H9 (cell line): Measurements from ENCODE around the gene NRIP3. TPM values are rescaled to one million over a fixed set of nuclear protein-coding genes. Genes with fewer than 3 reads are reported as not detected.
"Not testable (repeated sequence)": the region's sequence is repeated elsewhere in the genome, so short reads cannot be mapped to it uniquely, and the experiment has no call there.

Source experiments
- DNase-seq: peaks from one replicate; pipeline ENCODE4 v3.0.0-alpha.2; 2017
- H2AFZ ChIP-seq: one replicate; pipeline ENCODE4 v1.6.1; 2013; ENCODE audit warnings: mild to moderate bottlenecking, low read length, control low read depth, moderate library complexity
- H2AK5ac ChIP-seq: 2 replicates; pipeline ENCODE4 v1.6.1; 2013; ENCODE audit warnings: low read length, control low read depth, mixed read lengths; ENCODE audit not compliant: insufficient read length
- H2BK120ac ChIP-seq: one replicate; pipeline ENCODE4 v1.6.1; 2013; ENCODE audit warnings: low read depth, mild to moderate bottlenecking, low read length, control low read depth, inconsistent platforms; ENCODE audit not compliant: poor library complexity, severe bottlenecking
- H2BK12ac ChIP-seq: 2 replicates; pipeline ENCODE4 v1.6.1; 2013; ENCODE audit warnings: low read length, control low read depth, mixed read lengths, low read depth; ENCODE audit not compliant: insufficient read length
- H2BK15ac ChIP-seq: 2 replicates; pipeline ENCODE4 v1.6.1; 2013; ENCODE audit warnings: low read depth, low read length, control low read depth
- H2BK20ac ChIP-seq: one replicate; pipeline ENCODE4 v1.6.1; 2013; ENCODE audit warnings: low read depth, mild to moderate bottlenecking, low read length, control low read depth, inconsistent platforms; ENCODE audit not compliant: poor library complexity, severe bottlenecking
- H2BK5ac ChIP-seq: 2 replicates; pipeline ENCODE4 v1.6.1; 2013; ENCODE audit warnings: low read length, control low read depth, mixed read lengths; ENCODE audit not compliant: insufficient read length
- H3K14ac ChIP-seq: 2 replicates; pipeline ENCODE4 v1.6.1; 2013; ENCODE audit warnings: low read length, control low read depth; ENCODE audit not compliant: insufficient read depth
- H3K18ac ChIP-seq: 2 replicates; pipeline ENCODE4 v1.6.1; 2013; ENCODE audit warnings: low read depth, mild to moderate bottlenecking, mixed read lengths, low read length, control low read depth; ENCODE audit not compliant: insufficient read length
- H3K23ac ChIP-seq: 2 replicates; pipeline ENCODE4 v1.6.1; 2013; ENCODE audit warnings: low read length, control low read depth, mixed read lengths, low read depth; ENCODE audit not compliant: insufficient read length
- H3K23me2 ChIP-seq: 2 replicates; pipeline ENCODE4 v1.6.1; 2013; ENCODE audit warnings: low read depth, mild to moderate bottlenecking, mixed read lengths, low read length, control low read depth; ENCODE audit not compliant: insufficient read length, poor library complexity, severe bottlenecking
- H3K27ac ChIP-seq: 2 replicates; pipeline ENCODE4 v1.5.1; 2013; ENCODE audit warnings: low read length, control low read depth, mixed read lengths, low read depth; ENCODE audit not compliant: insufficient read length
- H3K27me3 ChIP-seq: 2 replicates; pipeline ENCODE4 v1.6.1; 2013; ENCODE audit warnings: low read length, control low read depth, inconsistent platforms; ENCODE audit not compliant: insufficient read depth
- H3K4ac ChIP-seq: 2 replicates; pipeline ENCODE4 v1.6.1; 2013; ENCODE audit warnings: low read depth, mild to moderate bottlenecking, control low read depth, inconsistent platforms, low read length, moderate library complexity
- H3K4me1 ChIP-seq: 2 replicates; pipeline ENCODE4 v1.6.1; 2013; ENCODE audit warnings: low read length, control low read depth, inconsistent platforms; ENCODE audit not compliant: insufficient read depth
- H3K4me2 ChIP-seq: 2 replicates; pipeline ENCODE4 v1.6.1; 2013; ENCODE audit warnings: low read length, control low read depth, mixed read lengths; ENCODE audit not compliant: insufficient read length, insufficient read depth
- H3K56ac ChIP-seq: 2 replicates; pipeline ENCODE4 v1.6.1; 2013; ENCODE audit warnings: low read depth, mild to moderate bottlenecking, mixed read lengths, low read length, control low read depth; ENCODE audit not compliant: insufficient read length
- H3K79me1 ChIP-seq: 2 replicates; pipeline ENCODE4 v1.6.1; 2013; ENCODE audit warnings: low read depth, mild to moderate bottlenecking, moderate library complexity, low read length, control low read depth, inconsistent platforms; ENCODE audit not compliant: insufficient read depth, poor library complexity, severe bottlenecking
- H3K79me2 ChIP-seq: 2 replicates; pipeline ENCODE4 v1.6.1; 2013; ENCODE audit warnings: low read length, control low read depth, inconsistent platforms; ENCODE audit not compliant: insufficient read depth
- H3K9ac ChIP-seq: 2 replicates; pipeline ENCODE4 v1.6.1; 2013; ENCODE audit warnings: low read length, control low read depth, mixed read lengths; ENCODE audit not compliant: insufficient read length; ENCODE audit errors: extremely low read depth
- H3K9me3 ChIP-seq: one replicate; pipeline ENCODE4 v1.6.1; 2013; ENCODE audit warnings: low read depth, low read length, inconsistent platforms; ENCODE audit not compliant: control insufficient read depth
- H3T11ph ChIP-seq: one replicate; pipeline ENCODE4 v1.6.1; 2013; ENCODE audit warnings: mild to moderate bottlenecking, low read length, control low read depth, inconsistent platforms
- H4K20me1 ChIP-seq: one replicate; pipeline ENCODE4 v1.6.1; 2013; ENCODE audit not compliant: control insufficient read depth, insufficient read length, insufficient read depth
- H4K5ac ChIP-seq: 2 replicates; pipeline ENCODE4 v1.6.1; 2013; ENCODE audit warnings: low read depth, mild to moderate bottlenecking, mixed read lengths, low read length, control low read depth; ENCODE audit not compliant: insufficient read length
- H4K8ac ChIP-seq: replicated peaks from 2 replicates; pipeline ENCODE4 v1.6.1; 2013; ENCODE audit warnings: low read length, control low read depth, mixed read lengths, low read depth; ENCODE audit not compliant: insufficient read length
- H4K91ac ChIP-seq: 2 replicates; pipeline ENCODE4 v1.6.1; 2013; ENCODE audit warnings: low read depth, mild to moderate bottlenecking, moderate library complexity, mixed read lengths, low read length, control low read depth; ENCODE audit not compliant: insufficient read length
- H3K27ac Mint-ChIP-seq, 3 experiments: 2 replicates in 2 of 3; 3 replicates in 1 of 3; pipeline ENCODE4 v1.8.0; 2020 to 2021; ENCODE audit warnings: mixed read lengths in 3 of 3, mild to moderate bottlenecking in 1 of 3, moderate library complexity in 1 of 3
- H3K27me3 Mint-ChIP-seq: 2 replicates; pipeline ENCODE4 v1.8.0; 2021; ENCODE audit warnings: low read depth, mild to moderate bottlenecking, moderate library complexity, mixed read lengths
- H3K36me3 Mint-ChIP-seq, 3 experiments: 2 replicates in 2 of 3; 3 replicates in 1 of 3; pipeline ENCODE4 v1.8.0; 2020 to 2021; ENCODE audit warnings: low read depth in 3 of 3, mixed read lengths in 3 of 3; ENCODE audit not compliant: insufficient read depth in 1 of 3
- H3K4me1 Mint-ChIP-seq, 2 experiments: 2 replicates each; pipeline ENCODE4 v1.8.0; 2020; ENCODE audit warnings: mixed read lengths in 2 of 2
- H3K4me3 Mint-ChIP-seq, 2 experiments: 2 replicates in 1 of 2; 3 replicates in 1 of 2; pipeline ENCODE4 v1.8.0; 2020 to 2021; ENCODE audit warnings: mild to moderate bottlenecking in 2 of 2, mixed read lengths in 2 of 2, moderate library complexity in 1 of 2
- H3K9me3 Mint-ChIP-seq, 2 experiments: 2 replicates in 1 of 2; 3 replicates in 1 of 2; pipeline ENCODE4 v1.8.0; 2020; ENCODE audit warnings: mild to moderate bottlenecking in 2 of 2, mixed read lengths in 2 of 2, moderate library complexity in 1 of 2
- CTCF ChIP-seq: fragments of 200-600 bp; sonication (generic); conservative IDR thresholded peaks from 3 replicates; pipeline ENCODE4 v1.8.0; 2021; ENCODE audit warnings: antibody characterized with exemption, mild to moderate bottlenecking
- WGBS: extraction: QIAGEN DNeasy Blood & Tissue Kit; methylation state at CpG from one replicate; pipeline ENCODE4 v1.1.7; 2013; ENCODE audit warnings: missing lambda C conversion rate, low lambda C conversion rate, mixed read lengths; ENCODE audit not compliant: insufficient read length; ENCODE audit errors: extremely low coverage; 5-methylcytosine and 5-hydroxymethylcytosine counted together
- total RNA-seq: library from RNA; stranded (reverse); gene quantifications from 2 replicates; pipeline ENCODE4 v1.2.1, GENCODE V29; 2021

NRIP3 gene
- total RNA-seq, 1 experiment from 2014 or later: 4.2 TPM

- Histone ChIP-seq H4K5ac (no peak overlapping the region), H3K56ac (no peak overlapping the region), H3T11ph (no peak overlapping the region), H2BK15ac (no peak overlapping the region), H3K23me2 (no peaks in the 10 kb centered on the region), H2BK20ac (no peak overlapping the region), H3K9ac (no peak overlapping the region), H3K27ac (no peak overlapping the region), H3K79me1 (no peaks in the 10 kb centered on the region), H4K8ac (no peak overlapping the region), H4K91ac (no peak overlapping the region), H3K4me2 (no peak overlapping the region), H3K18ac (no peak overlapping the region), H3K79me2 (no peaks in the 10 kb centered on the region), H2AK5ac (no peak overlapping the region), H2BK120ac (no peak overlapping the region), H3K4ac (no peak overlapping the region), H2AFZ (no peak overlapping the region), H3K27me3 (no peaks in the 10 kb centered on the region), H2BK5ac (no peak overlapping the region), H3K23ac (no peak overlapping the region), H3K9me3 (no peaks in the 10 kb centered on the region), H3K14ac (no peak overlapping the region), H2BK12ac (no peak overlapping the region), H4K20me1 (no peaks in the 10 kb centered on the region), H3K4me1 (no peaks in the 10 kb centered on the region)
- H3K4me1 Mint-ChIP-seq: no peaks in the 10 kb centered on the region
- WGBS: no CpG with 5 or more reads among the region's 3 CpGs
- no peak overlapping the region for H3K4me3 Mint-ChIP-seq
- peaks cover 0 to 8% (median 3%) of the 10 kb centered on the region in 3 experiments; a peak in 4 of 7 replicates for H3K36me3 Mint-ChIP-seq
- TF ChIP-seq CTCF: no peak
- no peak overlapping the region for H3K27ac Mint-ChIP-seq
- H3K27me3 Mint-ChIP-seq: peaks cover 2% of the 10 kb centered on the region; the same call in 1 of the 2 replicates
- no peak for DNase-seq
- peaks cover 2 to 7% of the 10 kb centered on the region in 2 experiments; a peak in 1 of 5 replicates for H3K9me3 Mint-ChIP-seq
These were observed 23.3 kb downstream of the NRIP3 start for GRCh38 chr11:8980485-8980884.

GRCh38 chr11:8979365-8979764, 24.4 kb downstream of the NRIP3 start:
- H3K56ac ChIP-seq, H2BK5ac ChIP-seq, H4K8ac ChIP-seq, H2BK15ac ChIP-seq, H3K4me1 ChIP-seq, H3T11ph ChIP-seq, H2AFZ ChIP-seq, H3K18ac ChIP-seq, H3K9ac ChIP-seq, H3K4me3 Mint-ChIP-seq, H3K23ac ChIP-seq, H3K4me1 Mint-ChIP-seq, H3K27ac ChIP-seq, H3K36me3 Mint-ChIP-seq, H2AK5ac ChIP-seq, H2BK12ac ChIP-seq, H3K4me2 ChIP-seq, H3K23me2 ChIP-seq, H4K5ac ChIP-seq, H3K27me3 ChIP-seq, H4K20me1 ChIP-seq, H2BK20ac ChIP-seq, H3K9me3 ChIP-seq, H3K9me3 Mint-ChIP-seq, H3K14ac ChIP-seq, H4K91ac ChIP-seq, H3K79me1 ChIP-seq, H2BK120ac ChIP-seq, H3K79me2 ChIP-seq, DNase-seq, H3K4ac ChIP-seq, H3K27ac Mint-ChIP-seq, H3K27me3 Mint-ChIP-seq: not testable (repeated sequence)
- no CpG with 5 or more reads among the region's 7 CpGs for WGBS
